MM.1S (cell line): ENCODE data around the gene TAGLN3.

Experiments
- EZH2 ChIP-seq: fragments of 300-600 bp; sonication (generic); optimal IDR thresholded peaks from 2 replicates; pipeline ENCODE3; 2017; ENCODE audit warnings: low read depth, mild to moderate bottlenecking, antibody characterized with exemption, low read length, mixed read lengths
- TF ChIP-seq, protein P1 (sequence below): fragments of 300-600 bp; sonication (generic); IDR thresholded peaks from 2 replicates; pipeline ENCODE4 v1.5.1; 2016; ENCODE audit warnings: antibody characterized with exemption, low read length, mixed read lengths

DNA sequence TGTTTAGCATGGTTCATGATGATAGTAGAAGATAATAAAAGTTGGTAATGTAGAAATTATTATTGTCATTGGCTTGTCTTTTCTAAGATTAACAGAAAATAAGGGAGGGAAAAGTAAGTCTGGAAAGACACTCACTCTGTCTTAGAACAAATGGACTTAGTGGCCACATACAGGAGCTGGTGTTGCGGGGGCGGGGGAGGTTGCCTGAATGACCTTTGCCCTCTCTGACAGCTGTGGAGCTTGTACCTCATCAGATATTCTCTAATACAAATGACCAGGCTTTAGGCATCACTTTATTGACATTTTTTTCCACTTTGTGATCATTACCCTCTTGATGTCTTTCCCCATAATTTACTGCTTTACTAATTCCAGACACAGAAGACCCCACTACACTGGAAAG is 5.9 kb downstream of the TAGLN3 start:
- TF ChIP-seq, protein P1, sequence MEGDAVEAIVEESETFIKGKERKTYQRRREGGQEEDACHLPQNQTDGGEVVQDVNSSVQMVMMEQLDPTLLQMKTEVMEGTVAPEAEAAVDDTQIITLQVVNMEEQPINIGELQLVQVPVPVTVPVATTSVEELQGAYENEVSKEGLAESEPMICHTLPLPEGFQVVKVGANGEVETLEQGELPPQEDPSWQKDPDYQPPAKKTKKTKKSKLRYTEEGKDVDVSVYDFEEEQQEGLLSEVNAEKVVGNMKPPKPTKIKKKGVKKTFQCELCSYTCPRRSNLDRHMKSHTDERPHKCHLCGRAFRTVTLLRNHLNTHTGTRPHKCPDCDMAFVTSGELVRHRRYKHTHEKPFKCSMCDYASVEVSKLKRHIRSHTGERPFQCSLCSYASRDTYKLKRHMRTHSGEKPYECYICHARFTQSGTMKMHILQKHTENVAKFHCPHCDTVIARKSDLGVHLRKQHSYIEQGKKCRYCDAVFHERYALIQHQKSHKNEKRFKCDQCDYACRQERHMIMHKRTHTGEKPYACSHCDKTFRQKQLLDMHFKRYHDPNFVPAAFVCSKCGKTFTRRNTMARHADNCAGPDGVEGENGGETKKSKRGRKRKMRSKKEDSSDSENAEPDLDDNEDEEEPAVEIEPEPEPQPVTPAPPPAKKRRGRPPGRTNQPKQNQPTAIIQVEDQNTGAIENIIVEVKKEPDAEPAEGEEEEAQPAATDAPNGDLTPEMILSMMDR: no peak
- TF ChIP-seq EZH2: no peak
